ENCODE data around the gene LTBR. TPM values are rescaled to one million over a fixed set of nuclear protein-coding genes. Genes with fewer than 3 reads are reported as not detected.

The LTBR gene
- total and polyA plus RNA-seq, 2 donors (not counting 3 experiments of a cell fraction or from before 2014, with no cell fraction given) = 70.7 to 102 TPM

GRCh38 chr12:6377667-6377994 is 6.3 kb upstream of the LTBR start:
- Histone ChIP-seq H4K20me1 (replicated peaks; ENCODE audit: control insufficient read depth, extremely low read depth, insufficient read depth, low read length) (no peaks in the 10 kb centered on the region), H3K4me3 (replicated peaks in 1 of 3; ENCODE audit: insufficient read depth in 1 of 3, low read depth in 1 of 3, low read length in 3 of 3) (no peak overlapping the region), H3K4me1 (ENCODE audit: control insufficient read depth, extremely low read depth, insufficient read depth, low read length) (peaks cover 9% of the 10 kb centered on the region), H3K9me3 (replicated peaks; ENCODE audit: control insufficient read depth, insufficient read depth, low read length) (no peaks in the 10 kb centered on the region), H3K27ac (ENCODE audit: insufficient read depth, low read depth, low read length) (no peak overlapping the region), H3K36me3 (ENCODE audit: control insufficient read depth in 2 of 2, extremely low read depth in 1 of 2, insufficient read depth in 2 of 2, low read length in 2 of 2) (no peaks in the 10 kb centered on the region), H3K9ac (replicated peaks; ENCODE audit: extremely low read depth, insufficient read depth, low read length) (no peak overlapping the region), H3K9me1 (replicated peaks; ENCODE audit: control insufficient read depth, extremely low read depth, insufficient read depth, low read length) (no peaks in the 10 kb centered on the region), H3K27me3 (ENCODE audit: control insufficient read depth in 2 of 2, insufficient read depth in 2 of 2, low read length in 2 of 2) (no peaks in the 10 kb centered on the region), H3K79me2 (ENCODE audit: control insufficient read depth, insufficient read depth, low read length) (no peaks in the 10 kb centered on the region), H2AFZ (ENCODE audit: low read depth, low read length) (no peak overlapping the region), H3K4me2 (ENCODE audit: insufficient read depth, low read length) (no peak overlapping the region)
- ChIA-PET CTCF (no interaction called here), POLR2A (no interaction called here)
- no TSS peak for BruUV-seq (replicated peaks)
- FAIRE-seq (peak; percentile 43), DNase-seq (ENCODE audit: low read depth, low spot score) (no peak)
- dilution Hi-C loops (cut with MboI; ENCODE audit: extremely low pct_ligation_motif_present, low sequenced_read_pairs) (no loop called here), intact Hi-C loops (cut with micrococcal nuclease) (no loop called here)
- TF ChIP-seq MYC (IDR thresholded peaks at IDR 0.05; ENCODE audit: low read depth, low read length) (no peak), EZH2 (IDR thresholded peaks at IDR 0.05; ENCODE audit: borderline replicate concordance, low read depth, low read length, severe bottlenecking) (no peak)

- CTCF ChIA-PET = interaction anchor here (0.7 to 1.3 kb wide), 3 partner anchors 8 to 43 kb away, joined by 3 to 5 read pairs (median 3); no protein-coding TSS in a partner anchor
- TF ChIP-seq JUN (IDR thresholded peaks at IDR 0.05; ENCODE audit: borderline replicate concordance, insufficient read depth, insufficient read length, low read depth) = no peak
- no peak for TF ChIP-seq MAX (IDR thresholded peaks at IDR 0.05; ENCODE audit: insufficient read depth, insufficient read length)
- TF ChIP-seq CTCF (IDR thresholded peaks at IDR 0.05; ENCODE audit: extremely low read depth in 1 of 2, insufficient read depth in 1 of 2, low read depth in 1 of 2, low read length in 2 of 2) = no peak
- no peak for TF ChIP-seq GATA2 (IDR thresholded peaks at IDR 0.05; ENCODE audit: insufficient read depth, insufficient read length, low read depth, low read length)
- no peak for TF ChIP-seq POLR2AphosphoS5 (IDR thresholded peaks at IDR 0.05; ENCODE audit: insufficient read depth, low read depth, low read length)
- no peak for TF ChIP-seq POLR2A (IDR thresholded peaks at IDR 0.05; ENCODE audit: low read depth, low read length)
- no peak for TF ChIP-seq FOS (IDR thresholded peaks at IDR 0.05; ENCODE audit: borderline replicate concordance, insufficient read depth, low read length)
- intact Hi-C loops (cut with micrococcal nuclease) = no loop called here
These were observed 5.1 kb upstream of the LTBR start for GRCh38 chr12:6378709-6379472.

More at GRCh38 chr12:6378709-6379472, 5.1 kb upstream of the LTBR start:
- Histone ChIP-seq H3K9me3 (replicated peaks; ENCODE audit: control insufficient read depth, insufficient read depth, low read length) (no peaks in the 10 kb centered on the region), H3K9me1 (replicated peaks; ENCODE audit: control insufficient read depth, extremely low read depth, insufficient read depth, low read length) (no peaks in the 10 kb centered on the region), H3K27me3 (ENCODE audit: control insufficient read depth in 2 of 2, insufficient read depth in 2 of 2, low read length in 2 of 2) (no peaks in the 10 kb centered on the region), H3K4me1 (ENCODE audit: control insufficient read depth, extremely low read depth, insufficient read depth, low read length) (peaks cover 9% of the 10 kb centered on the region), H3K27ac (ENCODE audit: insufficient read depth, low read depth, low read length) (no peak overlapping the region), H3K9ac (replicated peaks; ENCODE audit: extremely low read depth, insufficient read depth, low read length) (no peak overlapping the region), H3K36me3 (ENCODE audit: control insufficient read depth in 2 of 2, extremely low read depth in 1 of 2, insufficient read depth in 2 of 2, low read length in 2 of 2) (no peaks in the 10 kb centered on the region), H3K4me2 (ENCODE audit: insufficient read depth, low read length) (no peak overlapping the region), H3K4me3 (replicated peaks in 1 of 3; ENCODE audit: insufficient read depth in 1 of 3, low read depth in 1 of 3, low read length in 3 of 3) (no peak overlapping the region), H4K20me1 (replicated peaks; ENCODE audit: control insufficient read depth, extremely low read depth, insufficient read depth, low read length) (no peaks in the 10 kb centered on the region), H3K79me2 (ENCODE audit: control insufficient read depth, insufficient read depth, low read length) (no peaks in the 10 kb centered on the region), H2AFZ (ENCODE audit: low read depth, low read length) (no peak overlapping the region)
- no peak for FAIRE-seq
- DNase-seq (ENCODE audit: low read depth, low spot score) = no peak
- POLR2A ChIA-PET = no interaction called here
- dilution Hi-C loops (cut with MboI; ENCODE audit: extremely low pct_ligation_motif_present, low sequenced_read_pairs) = no loop called here
- no TSS peak for BruUV-seq (replicated peaks)

All from endothelial cell of umbilical vein (primary cell).